GM12878 (cell line): ENCODE results near the gene ST6GALNAC3. TPM values are rescaled to one million over a fixed set of nuclear protein-coding genes. Genes with fewer than 3 reads are reported as not detected.

ENCODE experiments used
- ATAC-seq: fragments of 200-7000 bp; cut with Tn5 transposase; 3 replicates; pipeline ENCODE4 v1.9.1; 2020; ENCODE audit warnings: mild to moderate bottlenecking, moderate library complexity
- BruUV-seq: library from RNA; stranded (reverse); fragments of 400-500 nt; replicated peaks from 2 replicates; lab custom pipeline; 2021; lab: Mats Ljungman, UMichigan
- CTCF ChIA-PET: fragments of 300-600 bp; sonication (Branson Sonifier 250); formaldehyde crosslinking; extraction: SDS; loops from one replicate; lab custom pipeline; 2021; ENCODE audit warnings: inconsistent platforms; lab: Yijun Ruan, JAX
- POLR2A ChIA-PET: fragments of 350-600 bp; formaldehyde crosslinking; extraction: SDS; loops from one replicate; lab custom pipeline; 2021; ENCODE audit warnings: inconsistent platforms; lab: Charles Lee
- RAD21 ChIA-PET: fragments of 300-600 bp; sonication (Branson Sonifier 250); formaldehyde crosslinking; loops from one replicate; lab custom pipeline; 2023; ENCODE audit warnings: antibody characterized with exemption; ENCODE audit not compliant: unreplicated experiment; lab: Charles Lee
- SMC1A ChIA-PET: fragments of 300-600 bp; sonication (Branson Sonifier 250); formaldehyde crosslinking; loops from one replicate; lab custom pipeline; 2023; ENCODE audit not compliant: unreplicated experiment, uncharacterized antibody; lab: Charles Lee
- DNase-seq: peaks from one replicate; pipeline ENCODE4 v3.0.0-alpha.2; 2011; ENCODE audit warnings: low read depth, low spot score
- FAIRE-seq: peaks from 3 replicates; lab custom pipeline; 2011; peaks lifted over from hg19 to GRCh38; lab: Jason Lieb, UNC
- H2AFZ ChIP-seq: 2 replicates; pipeline ENCODE4 v1.6.0; 2011; ENCODE audit warnings: low read depth, low read length, control low read depth; ENCODE audit not compliant: control insufficient read depth
- H3K27ac ChIP-seq: 2 replicates; pipeline ENCODE4 v1.5.1; 2011; ENCODE audit warnings: control low read depth; ENCODE audit not compliant: control insufficient read depth, insufficient read depth
- H3K27me3 ChIP-seq, 2 experiments: replicated peaks in 1 of 2; 2 replicates each; pipeline versions ENCODE4 v1.6.0 to v1.6.1; 2011; ENCODE audit warnings: low read length in 1 of 2; ENCODE audit not compliant: control insufficient read depth in 2 of 2, insufficient read depth in 2 of 2
- H3K36me3 ChIP-seq, 2 experiments: 2 replicates each; pipeline ENCODE4 v1.5.1; 2011; ENCODE audit warnings: low read length in 1 of 2; ENCODE audit not compliant: control insufficient read depth in 2 of 2, insufficient read depth in 2 of 2
- H3K4me1 ChIP-seq: 2 replicates; pipeline ENCODE4 v1.6.1; 2011; ENCODE audit warnings: mild to moderate bottlenecking, low read length, moderate library complexity, mixed read lengths; ENCODE audit not compliant: control insufficient read depth, insufficient read depth
- H3K4me2 ChIP-seq: 2 replicates; pipeline ENCODE4 v1.6.0; 2011; ENCODE audit warnings: control low read depth; ENCODE audit not compliant: control insufficient read depth, insufficient read depth
- H3K4me3 ChIP-seq: fragments of 200-600 bp; sonication (generic); 2 replicates; pipeline ENCODE4 v1.5.1; 2016
- H3K79me2 ChIP-seq: 2 replicates; pipeline ENCODE4 v1.6.0; 2011; ENCODE audit warnings: low read length; ENCODE audit not compliant: control insufficient read depth, insufficient read depth
- H3K9ac ChIP-seq: 2 replicates; pipeline ENCODE4 v1.8.0; 2011; ENCODE audit warnings: low read length, control low read depth, mixed read lengths; ENCODE audit not compliant: control insufficient read depth, insufficient read depth
- H3K9me3 ChIP-seq: replicated peaks from 3 replicates; pipeline ENCODE4 v1.5.1; 2011; ENCODE audit warnings: mild to moderate bottlenecking, low read length; ENCODE audit not compliant: control insufficient read depth, insufficient read depth
- H4K20me1 ChIP-seq: 2 replicates; pipeline ENCODE4 v1.6.0; 2011; ENCODE audit not compliant: control insufficient read depth, insufficient read depth
- BHLHE40 ChIP-seq, 2 experiments: fragments of 450-650 bp in 1 of 2; IDR thresholded peaks; 2 replicates each; pipeline ENCODE4 v1.6.1; 2011 to 2017; ENCODE audit warnings: low read depth in 2 of 2, borderline replicate concordance in 1 of 2, improper control_type of control experiment in 1 of 2, low read length in 1 of 2, mild to moderate bottlenecking in 1 of 2
- CBX5 ChIP-seq: sonication (generic); IDR thresholded peaks from 2 replicates; pipeline ENCODE4 v1.6.1; 2016; ENCODE audit warnings: low read depth, moderate library complexity, mild to moderate bottlenecking, inconsistent platforms
- E4F1 ChIP-seq: fragments of 450-650 bp; IDR thresholded peaks from 2 replicates; pipeline ENCODE4 v1.6.1; 2018; ENCODE audit warnings: borderline replicate concordance, mild to moderate bottlenecking; ENCODE audit not compliant: partially characterized antibody
- ESRRA ChIP-seq: IDR thresholded peaks from 2 replicates; pipeline ENCODE4 v1.6.1; 2012; ENCODE audit warnings: mild to moderate bottlenecking, low read length, improper control_type of control experiment
- KLF5 ChIP-seq: fragments of 450-650 bp; IDR thresholded peaks from 2 replicates; pipeline ENCODE4 v1.6.1; 2014; ENCODE audit warnings: mild to moderate bottlenecking; ENCODE audit not compliant: partially characterized antibody
- POU2F2 ChIP-seq: IDR thresholded peaks from 3 replicates; pipeline ENCODE4 v1.6.1; 2011; ENCODE audit warnings: low read depth, mild to moderate bottlenecking, low read length, borderline replicate concordance
- PRDM15 ChIP-seq: fragments of 450-650 bp; formaldehyde crosslinking; IDR thresholded peaks from 2 replicates; pipeline ENCODE4 v1.4.0; 2020; ENCODE audit warnings: mild to moderate bottlenecking, moderate library complexity
- SPI1 ChIP-seq: IDR thresholded peaks from 2 replicates; pipeline ENCODE4 v1.6.1; 2011; ENCODE audit warnings: low read depth, mild to moderate bottlenecking, low read length, moderate library complexity, borderline replicate concordance; ENCODE audit not compliant: insufficient read depth
- ZBTB33 ChIP-seq: fragments of 450-650 bp; IDR thresholded peaks from 2 replicates; pipeline ENCODE4 v1.6.1; 2017; ENCODE audit warnings: mild to moderate bottlenecking
- ZBTB40 ChIP-seq: fragments of 450-650 bp; IDR thresholded peaks from 2 replicates; pipeline ENCODE4 v1.6.1; 2016; ENCODE audit warnings: mild to moderate bottlenecking, moderate library complexity, borderline replicate concordance
- ZNF207 ChIP-seq: fragments of 450-650 bp; IDR thresholded peaks from 2 replicates; pipeline ENCODE4 v1.6.1; 2014; ENCODE audit warnings: antibody characterized with exemption, mild to moderate bottlenecking, borderline replicate concordance
- WGBS: methylation state at CpG from one replicate; pipeline ENCODE4 v1.1.6; 2016; ENCODE audit warnings: low lambda C conversion rate; ENCODE audit not compliant: insufficient replicate concordance, insufficient coverage; ENCODE audit errors: missing lambda C conversion rate; 5-methylcytosine and 5-hydroxymethylcytosine counted together
- in situ Hi-C: fragments of 300-500 bp; cut with MboI; formaldehyde crosslinking; loops from 9 replicates; pipeline ENCODE4 v1.14.3; 2018; ENCODE audit warnings: mixed read lengths
- intact Hi-C: fragments of 100-400 bp; cut with micrococcal nuclease; formaldehyde crosslinking; loops from one replicate; pipeline ENCODE4 v1.14.2; 2022; ENCODE audit not compliant: unreplicated experiment
- polyA plus RNA-seq, 11 experiments: library from polyadenylated mRNA; depleted of rRNA in 4 of 11; unstranded in 6 of 11; stranded (reverse) in 5 of 11; fragments of >200 nt; fragmentation: Nextera tagmentation in 4 of 11; fragmentation: Illumina TruSeq in 1 of 11; extraction: Ambion mirVana in 4 of 11; extraction: Trizol in 1 of 11; gene quantifications; 1 replicate in 1 of 11; 2 replicates in 10 of 11; pipeline versions ENCODE4 v1.2.1 to v1.2.3, GENCODE V29; 2011 to 2016; ENCODE audit warnings: inconsistent platforms in 2 of 11, missing spikeins in 2 of 11, low read depth in 1 of 11
- total RNA-seq, 4 experiments: library from RNA; depleted of rRNA in 3 of 4; stranded (reverse); fragments of >200 nt in 3 of 4; fragmentation: Illumina TruSeq in 1 of 4; extraction: Trizol in 1 of 4; gene quantifications; 2 replicates each; pipeline versions ENCODE4 v1.2.1 to v1.2.3, GENCODE V29; 2013 to 2021

Gene ST6GALNAC3
- total and polyA plus RNA-seq, 10 of the 15 experiments (the other 5 are each of a cell fraction or from before 2014, with no cell fraction given), result 0.04 to 0.68 (median 0.18) TPM; not detected in 3

GRCh38 chr1:76410499-76410898, 336.0 kb downstream of the ST6GALNAC3 start:
- DNase-seq (no peak), FAIRE-seq (no peak), ATAC-seq (no peak)
- BruUV-seq, result no TSS peak
- ChIA-PET SMC1A (no interaction called here), RAD21 (no interaction called here), POLR2A (no interaction called here), CTCF (no interaction called here)
- Histone ChIP-seq H4K20me1 (no peaks in the 10 kb centered on the region), H3K4me1 (no peaks in the 10 kb centered on the region), H3K4me2 (no peak overlapping the region), H3K9me3 (no peaks in the 10 kb centered on the region), H3K4me3 (no peak overlapping the region), H3K9ac (no peak overlapping the region), H3K79me2 (no peaks in the 10 kb centered on the region), H2AFZ (no peak overlapping the region), H3K36me3 (no peaks in the 10 kb centered on the region), H3K27ac (no peak overlapping the region), H3K27me3 (no peaks in the 10 kb centered on the region)
- intact Hi-C loops (no loop called here), in situ Hi-C loops (no loop called here)
- WGBS, result 23% methylated on average over 2 of the region's 2 CpGs
- TF ChIP-seq ZBTB40 (no peak), ZNF207 (no peak), PRDM15 (no peak), ZBTB33 (no peak), KLF5 (no peak), CBX5 (no peak), POU2F2 (no peak), ESRRA (no peak), E4F1 (no peak), SPI1 (no peak), BHLHE40 (IDR thresholded peaks at IDR 0.05; ENCODE audit: borderline replicate concordance in 1 of 2, low read depth in 2 of 2, low read length in 1 of 2) (no peak)
